ENCODE data around the gene ADAMTS8. TPM values are rescaled to one million over a fixed set of nuclear protein-coding genes. Genes with fewer than 3 reads are reported as not detected.
"Not testable (repeated sequence)": the region's sequence is repeated elsewhere in the genome, so short reads cannot be mapped to it uniquely, and the experiment has no call there.

ADAMTS8 gene
- total RNA-seq, 1 donor from 2014 or later, result 0.96 TPM

GRCh38 chr11:130448039-130448415 lies 19.6 kb upstream of the ADAMTS8 start:
- H3K27me3 Mint-ChIP-seq (ENCODE audit: low read depth), result peaks cover 46% of the 10 kb centered on the region
- no peaks in the 10 kb centered on the region for H3K36me3 Mint-ChIP-seq
- H3K4me1 Mint-ChIP-seq, result peaks cover 26% of the 10 kb centered on the region
- H3K9me3 Mint-ChIP-seq, result no peaks in the 10 kb centered on the region
- TF ChIP-seq CTCF (IDR thresholded peaks at IDR 0.05; ENCODE audit: unreplicated experiment), result no peak
- H3K27ac Mint-ChIP-seq, result peak overlapping the region; percentile 40
- DNase-seq (ENCODE audit: low spot score in 2 of 2, unreplicated experiment in 2 of 2), result no peak
- H3K4me3 Mint-ChIP-seq, result peak overlapping the region; percentile 78

- no peak for TF ChIP-seq CTCF (IDR thresholded peaks at IDR 0.05; ENCODE audit: unreplicated experiment)
- peaks cover 28% of the 10 kb centered on the region for H3K4me1 Mint-ChIP-seq
- H3K36me3 Mint-ChIP-seq, result no peaks in the 10 kb centered on the region
- peaks cover 31% of the 10 kb centered on the region for H3K27me3 Mint-ChIP-seq (ENCODE audit: low read depth)
- no peak overlapping the region for H3K27ac Mint-ChIP-seq
- H3K9me3 Mint-ChIP-seq, result peaks cover 4% of the 10 kb centered on the region
- DNase-seq (ENCODE audit: low spot score in 2 of 2, unreplicated experiment in 2 of 2), result no peak
- no peak overlapping the region for H3K4me3 Mint-ChIP-seq
Observed at GRCh38 chr11:130445788-130446187, 17.4 kb upstream of the ADAMTS8 start.

- no peak overlapping the region for H3K27ac Mint-ChIP-seq
- DNase-seq (ENCODE audit: low spot score in 2 of 2, unreplicated experiment in 2 of 2), result no peak
- peaks cover 2% of the 10 kb centered on the region for H3K36me3 Mint-ChIP-seq
- peaks cover 16% of the 10 kb centered on the region for H3K4me1 Mint-ChIP-seq
- H3K27me3 Mint-ChIP-seq (ENCODE audit: low read depth), result peaks cover 11% of the 10 kb centered on the region
- TF ChIP-seq CTCF (IDR thresholded peaks at IDR 0.05; ENCODE audit: unreplicated experiment), result no peak
- no peak overlapping the region for H3K4me3 Mint-ChIP-seq
- peaks cover 7% of the 10 kb centered on the region for H3K9me3 Mint-ChIP-seq
Observed at GRCh38 chr11:130442737-130443136, 14.3 kb upstream of the ADAMTS8 start.

GRCh38 chr11:130441719-130442118 lies 13.3 kb upstream of the ADAMTS8 start:
- no peak for DNase-seq (ENCODE audit: low spot score in 2 of 2, unreplicated experiment in 2 of 2)
- Mint-ChIP-seq H3K4me1 (peaks cover 24% of the 10 kb centered on the region), H3K36me3 (peaks cover 2% of the 10 kb centered on the region), H3K27me3 (ENCODE audit: low read depth) (peaks cover 8% of the 10 kb centered on the region), H3K9me3 (peaks cover 7% of the 10 kb centered on the region), H3K27ac (no peak overlapping the region), H3K4me3 (no peak overlapping the region)
- TF ChIP-seq CTCF (IDR thresholded peaks at IDR 0.05; ENCODE audit: unreplicated experiment), result no peak

GRCh38 chr11:130439876-130440275 lies 11.5 kb upstream of the ADAMTS8 start:
- peaks cover 2% of the 10 kb centered on the region for H3K36me3 Mint-ChIP-seq
- peaks cover 7% of the 10 kb centered on the region for H3K9me3 Mint-ChIP-seq
- no peak for DNase-seq (ENCODE audit: low spot score in 2 of 2, unreplicated experiment in 2 of 2)
- H3K4me3 Mint-ChIP-seq, result no peak overlapping the region
- peaks cover 37% of the 10 kb centered on the region for H3K4me1 Mint-ChIP-seq
- no peak overlapping the region for H3K27ac Mint-ChIP-seq
- TF ChIP-seq CTCF (IDR thresholded peaks at IDR 0.05; ENCODE audit: unreplicated experiment), result no peak
- peaks cover under 1% of the 10 kb centered on the region for H3K27me3 Mint-ChIP-seq (ENCODE audit: low read depth)

- Mint-ChIP-seq H3K4me3 (no peak overlapping the region), H3K9me3 (peaks cover 7% of the 10 kb centered on the region), H3K36me3 (peaks cover 2% of the 10 kb centered on the region), H3K27ac (no peak overlapping the region), H3K27me3 (ENCODE audit: low read depth) (no peaks in the 10 kb centered on the region), H3K4me1 (peaks cover 37% of the 10 kb centered on the region)
- DNase-seq (ENCODE audit: low spot score in 2 of 2, unreplicated experiment in 2 of 2), result no peak
- TF ChIP-seq CTCF (IDR thresholded peaks at IDR 0.05; ENCODE audit: unreplicated experiment), result no peak
Observed at GRCh38 chr11:130439160-130439519, 10.7 kb upstream of the ADAMTS8 start.

GRCh38 chr11:130438401-130439159 lies 10.2 kb upstream of the ADAMTS8 start:
- not testable (repeated sequence) for H3K27ac Mint-ChIP-seq; H3K36me3 Mint-ChIP-seq; H3K9me3 Mint-ChIP-seq; H3K27me3 Mint-ChIP-seq (ENCODE audit: low read depth); DNase-seq (ENCODE audit: low spot score in 2 of 2, unreplicated experiment in 2 of 2); H3K4me3 Mint-ChIP-seq
- peaks cover 37% of the 10 kb centered on the region for H3K4me1 Mint-ChIP-seq

Measured in mesothelial cell of epicardium (in vitro differentiated cells).